Esophagus muscularis mucosa (tissue), 4 donors: ENCODE data around the gene TIGD7. TPM values are rescaled to one million over a fixed set of nuclear protein-coding genes. Genes with fewer than 3 reads are reported as not detected.

ENCODE experiments used
- DNase-seq: peaks from one replicate; pipeline ENCODE4 v3.0.0-alpha.2; 2017; ENCODE audit errors: extremely low spot score
- H3K27ac ChIP-seq, 4 donors: fragments of 200-600 bp; sonication (generic); replicated peaks in 1 of 4; 1 replicate in 3 of 4; 2 replicates in 1 of 4; pipeline ENCODE4 v1.5.1; 2016 to 2019; ENCODE audit warnings: mild to moderate bottlenecking in 1 of 4
- H3K27me3 ChIP-seq, 4 donors: fragments of 200-600 bp; sonication (generic); one replicate each; pipeline versions ENCODE4 v1.5.1 to v1.6.0; 2016 to 2019
- H3K36me3 ChIP-seq, 4 donors: fragments of 200-600 bp; sonication (generic); one replicate each; pipeline ENCODE4 v1.5.1; 2016 to 2019
- H3K4me1 ChIP-seq, 4 donors: fragments of 200-600 bp; sonication (generic); one replicate each; pipeline ENCODE4 v1.5.1; 2016 to 2019
- H3K4me3 ChIP-seq, 4 donors: fragments of 200-600 bp; sonication (generic); 1 replicate in 2 of 4; 2 replicates in 2 of 4; pipeline ENCODE4 v1.5.1; 2016 to 2019; ENCODE audit warnings: mild to moderate bottlenecking in 4 of 4, moderate library complexity in 1 of 4
- H3K9me3 ChIP-seq, 4 donors: fragments of 200-600 bp; sonication (generic); 1 replicate in 3 of 4; 2 replicates in 1 of 4; pipeline ENCODE4 v1.5.1; 2016 to 2019
- CTCF ChIP-seq, 3 experiments: fragments of 200-600 bp in 2 of 3; fragments of 450-650 bp in 1 of 3; sonication (generic) in 2 of 3; IDR thresholded peaks; one replicate each; pipeline ENCODE4 v1.5.1; 2017 to 2019; ENCODE audit warnings: antibody characterized with exemption in 3 of 3, mild to moderate bottlenecking in 2 of 3, moderate library complexity in 1 of 3
- EP300 ChIP-seq: sonication (generic); formaldehyde crosslinking; IDR thresholded peaks from one replicate; pipeline ENCODE4 v1.6.1; 2017; ENCODE audit warnings: antibody characterized with exemption
- POLR2A ChIP-seq: fragments of 450-650 bp; IDR thresholded peaks from one replicate; pipeline ENCODE4 v1.6.1; 2017; ENCODE audit warnings: antibody characterized with exemption, moderate library complexity, mild to moderate bottlenecking, low read depth
- POLR2AphosphoS5 ChIP-seq, 2 donors: sonication (generic); formaldehyde crosslinking; IDR thresholded peaks; one replicate each; pipeline ENCODE4 v1.6.1; 2017; ENCODE audit warnings: antibody characterized with exemption in 2 of 2
- WGBS: methylation state at CpG from one replicate; pipeline ENCODE4 v1.1.5; 2018; 5-methylcytosine and 5-hydroxymethylcytosine counted together
- intact Hi-C: fragments of 100-400 bp; cut with DNase I; formaldehyde crosslinking; loops from one replicate; pipeline ENCODE4 v1.15.1; 2023
- total RNA-seq, 4 donors: library from RNA; depleted of rRNA; stranded (reverse); fragments of >200 nt; gene quantifications; one replicate each; pipeline versions ENCODE4 v1.1.0 to v1.2.1, GENCODE V29; 2016

The TIGD7 gene
- total RNA-seq, 4 donors from 2014 or later = 4.6 to 8.3 (median 7.6) TPM

DNA sequence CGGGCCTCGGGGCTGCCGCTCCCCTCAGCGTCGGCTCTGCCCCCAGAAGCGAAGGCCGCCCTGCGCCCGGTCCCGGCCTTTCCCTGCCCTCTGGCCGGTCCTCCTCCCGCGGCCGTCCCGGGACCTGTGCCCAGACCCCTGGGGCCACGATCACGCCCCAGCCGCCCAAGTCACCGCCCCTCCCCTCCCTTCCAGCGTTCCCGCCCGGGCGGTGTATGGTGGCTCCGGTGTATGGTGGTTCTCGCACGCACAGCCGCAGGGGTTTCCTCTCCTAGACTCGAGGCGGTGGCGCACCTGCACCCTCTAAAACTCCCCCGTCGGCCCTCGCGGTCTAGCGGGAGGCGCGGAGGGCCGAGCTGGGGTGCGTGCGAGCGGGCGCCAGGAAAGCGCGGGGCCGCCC lies 10.0 kb downstream of the TIGD7 start:
- Histone ChIP-seq H3K27ac (no peak overlapping the region), H3K4me3 (no peak overlapping the region), H3K4me1 (no peaks in the 10 kb centered on the region), H3K36me3 (peaks cover 29 to 55% (median 40%) of the 10 kb centered on the region in 4 donors), H3K27me3 (no peaks in the 10 kb centered on the region), H3K9me3 (peaks cover 11 to 98% (median 91%) of the 10 kb centered on the region in 4 donors)
- DNase-seq = no peak
- 24% methylated on average over 33 of the region's 45 CpGs for WGBS
- TF ChIP-seq POLR2A = no peak
- no peak for TF ChIP-seq CTCF (IDR thresholded peaks at IDR 0.05)
- no peak for TF ChIP-seq POLR2AphosphoS5 (IDR thresholded peaks at IDR 0.05)
- TF ChIP-seq EP300 = no peak
- intact Hi-C loops = no loop called here

GRCh38 chr16:3292604-3293003 lies 12.6 kb downstream of the TIGD7 start:
- no peak overlapping the region for H3K27ac ChIP-seq
- no peaks in the 10 kb centered on the region for H3K4me1 ChIP-seq
- DNase-seq = no peak
- intact Hi-C loops = no loop called here
- TF ChIP-seq EP300 (no peak), POLR2A (no peak), CTCF (IDR thresholded peaks at IDR 0.05) (no peak), POLR2AphosphoS5 (IDR thresholded peaks at IDR 0.05) (no peak)
- H3K4me3 ChIP-seq = no peak overlapping the region
- 88% methylated on average over 3 of the region's 3 CpGs for WGBS
- peaks cover 54 to 71% (median 60%) of the 10 kb centered on the region in 4 donors for H3K36me3 ChIP-seq
- H3K9me3 ChIP-seq = peaks cover 25 to 98% (median 94%) of the 10 kb centered on the region in 4 donors
- no peaks in the 10 kb centered on the region for H3K27me3 ChIP-seq

GRCh38 chr16:3289998-3290673 lies 15.1 kb downstream of the TIGD7 start:
- peaks cover 73 to 91% (median 81%) of the 10 kb centered on the region in 4 donors for H3K36me3 ChIP-seq
- H3K27ac ChIP-seq = no peak overlapping the region
- no peak for DNase-seq
- no peaks in the 10 kb centered on the region for H3K27me3 ChIP-seq
- intact Hi-C loops = no loop called here
- TF ChIP-seq POLR2A (no peak), EP300 (no peak), POLR2AphosphoS5 (IDR thresholded peaks at IDR 0.05) (no peak), CTCF (IDR thresholded peaks at IDR 0.05) (no peak)
- peaks cover 25 to 96% (median 90%) of the 10 kb centered on the region in 4 donors for H3K9me3 ChIP-seq
- whole genome bisulfite sequencing = over 99% methylated on average over 16 of the region's 16 CpGs
- H3K4me3 ChIP-seq = no peak overlapping the region
- H3K4me1 ChIP-seq = peaks cover 3 to 14% (median 10%) of the 10 kb centered on the region in 4 donors

- peak overlapping the region; percentile 80 to 100 (median 99) for H3K4me3 ChIP-seq
- intact Hi-C loops = no loop called here
- peaks cover 43 to 55% (median 51%) of the 10 kb centered on the region in 4 donors for H3K36me3 ChIP-seq
- H3K4me1 ChIP-seq = peaks cover 21 to 36% (median 35%) of the 10 kb centered on the region in 4 donors
- WGBS = 77% methylated on average over 5 of the region's 6 CpGs
- no peaks in the 10 kb centered on the region for H3K27me3 ChIP-seq
- TF ChIP-seq POLR2A = no peak
- no peak for TF ChIP-seq EP300
- no peak for TF ChIP-seq POLR2AphosphoS5 (IDR thresholded peaks at IDR 0.05)
- TF ChIP-seq CTCF (IDR thresholded peaks at IDR 0.05) = no peak
- no peak overlapping the region for H3K27ac ChIP-seq
- no peak for DNase-seq
- peaks cover 14 to 49% (median 41%) of the 10 kb centered on the region in 4 donors for H3K9me3 ChIP-seq
Measured at GRCh38 chr16:3285131-3285530, 20.1 kb downstream of the TIGD7 start.
